Lower leg skin (tissue), 3 donors: ENCODE measurements around the gene OR2T34.

Experiments
- POLR2A ChIP-seq, 2 donors: fragments of 450-650 bp; IDR thresholded peaks; one replicate each; pipeline ENCODE4 v1.6.1; 2016 to 2017; ENCODE audit warnings: antibody characterized with exemption in 2 of 2, mild to moderate bottlenecking in 1 of 2, moderate library complexity in 1 of 2
- TF ChIP-seq, protein P1 (sequence below), 3 donors: fragments of 450-650 bp; IDR thresholded peaks; one replicate each; pipeline ENCODE4 v1.5.1; 2016; ENCODE audit warnings: antibody characterized with exemption in 3 of 3, mild to moderate bottlenecking in 3 of 3, moderate library complexity in 2 of 3

DNA sequence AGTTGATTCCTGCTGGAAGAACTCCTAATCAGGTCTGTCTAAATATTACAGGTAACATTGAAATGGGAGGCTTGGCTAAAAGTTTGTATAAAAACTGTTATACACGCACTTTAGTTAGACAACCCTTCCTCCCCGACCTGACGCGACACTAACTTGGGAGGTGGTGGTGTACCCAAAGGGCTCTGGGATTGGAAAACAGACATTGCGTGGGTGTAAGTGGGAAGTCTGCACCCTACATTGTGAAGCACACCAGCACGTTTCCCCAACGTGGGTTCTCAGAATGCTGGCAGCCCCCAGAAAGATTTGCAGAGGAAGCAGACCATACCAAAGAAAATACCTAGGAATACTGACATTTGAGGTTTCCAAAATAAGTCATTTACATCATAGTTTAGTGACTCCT, 43.6 kb upstream of the OR2T34 start:
- TF ChIP-seq, protein P1, sequence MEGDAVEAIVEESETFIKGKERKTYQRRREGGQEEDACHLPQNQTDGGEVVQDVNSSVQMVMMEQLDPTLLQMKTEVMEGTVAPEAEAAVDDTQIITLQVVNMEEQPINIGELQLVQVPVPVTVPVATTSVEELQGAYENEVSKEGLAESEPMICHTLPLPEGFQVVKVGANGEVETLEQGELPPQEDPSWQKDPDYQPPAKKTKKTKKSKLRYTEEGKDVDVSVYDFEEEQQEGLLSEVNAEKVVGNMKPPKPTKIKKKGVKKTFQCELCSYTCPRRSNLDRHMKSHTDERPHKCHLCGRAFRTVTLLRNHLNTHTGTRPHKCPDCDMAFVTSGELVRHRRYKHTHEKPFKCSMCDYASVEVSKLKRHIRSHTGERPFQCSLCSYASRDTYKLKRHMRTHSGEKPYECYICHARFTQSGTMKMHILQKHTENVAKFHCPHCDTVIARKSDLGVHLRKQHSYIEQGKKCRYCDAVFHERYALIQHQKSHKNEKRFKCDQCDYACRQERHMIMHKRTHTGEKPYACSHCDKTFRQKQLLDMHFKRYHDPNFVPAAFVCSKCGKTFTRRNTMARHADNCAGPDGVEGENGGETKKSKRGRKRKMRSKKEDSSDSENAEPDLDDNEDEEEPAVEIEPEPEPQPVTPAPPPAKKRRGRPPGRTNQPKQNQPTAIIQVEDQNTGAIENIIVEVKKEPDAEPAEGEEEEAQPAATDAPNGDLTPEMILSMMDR (IDR thresholded peaks at IDR 0.05) = no peak
- no peak for TF ChIP-seq POLR2A (IDR thresholded peaks at IDR 0.05)
